AG20443 (cell line): ENCODE results near the gene RNASEH2B.

ENCODE experiments used
- DNase-seq: peaks from one replicate; pipeline ENCODE4 v3.0.0; 2012; ENCODE audit warnings: low spot score, mixed read lengths

The RNASEH2B gene, protein sequence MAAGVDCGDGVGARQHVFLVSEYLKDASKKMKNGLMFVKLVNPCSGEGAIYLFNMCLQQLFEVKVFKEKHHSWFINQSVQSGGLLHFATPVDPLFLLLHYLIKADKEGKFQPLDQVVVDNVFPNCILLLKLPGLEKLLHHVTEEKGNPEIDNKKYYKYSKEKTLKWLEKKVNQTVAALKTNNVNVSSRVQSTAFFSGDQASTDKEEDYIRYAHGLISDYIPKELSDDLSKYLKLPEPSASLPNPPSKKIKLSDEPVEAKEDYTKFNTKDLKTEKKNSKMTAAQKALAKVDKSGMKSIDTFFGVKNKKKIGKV

DNA sequence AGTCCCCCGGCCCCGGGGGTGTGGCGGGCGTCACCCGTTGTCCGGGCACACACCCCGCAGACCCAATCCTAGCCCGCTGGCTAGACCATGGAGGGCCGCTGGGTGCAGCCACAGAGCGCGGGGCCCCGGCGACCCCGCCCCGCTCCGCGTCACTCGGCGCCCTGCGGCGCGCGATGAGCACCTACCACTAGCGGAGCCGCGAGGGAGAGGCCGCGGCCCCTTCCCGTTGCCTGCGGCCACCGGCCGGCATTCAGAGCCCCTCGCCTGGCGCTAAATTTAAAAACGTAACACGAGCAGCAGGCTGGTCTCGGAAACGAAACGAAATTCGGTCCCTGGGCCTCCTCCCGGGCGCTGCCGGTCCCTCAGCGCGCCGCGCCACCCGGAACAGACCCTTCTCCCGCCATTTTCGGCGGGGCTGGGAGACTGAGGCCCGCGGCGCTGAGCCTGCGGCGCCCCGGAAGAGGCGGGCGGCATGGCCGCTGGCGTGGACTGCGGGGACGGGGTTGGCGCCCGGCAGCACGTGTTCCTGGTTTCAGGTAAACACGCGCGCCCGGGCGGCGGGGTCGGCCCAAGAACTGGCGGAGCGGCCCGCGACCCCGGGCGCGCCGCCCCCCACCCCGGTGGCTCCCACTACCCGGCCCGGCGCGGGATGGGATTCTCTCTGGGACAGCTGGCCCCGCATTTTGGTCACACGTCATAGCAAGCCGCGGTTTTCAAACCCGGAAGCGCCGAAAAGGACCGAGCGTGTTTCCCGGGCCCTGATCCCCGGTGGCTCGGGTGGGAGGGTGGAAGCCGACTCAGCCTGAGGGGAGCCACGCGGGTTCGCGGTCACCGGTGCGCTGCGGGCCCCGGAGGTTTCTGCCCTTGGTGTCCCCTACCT lies at the start of gene RNASEH2B:
TSS of gene RNASEH2B (plus strand) at position 187 of the 880 bp plus-strand sequence. CDS start at position 473, 286 bp downstream.
- DNase-seq = peak; percentile 80

DNA sequence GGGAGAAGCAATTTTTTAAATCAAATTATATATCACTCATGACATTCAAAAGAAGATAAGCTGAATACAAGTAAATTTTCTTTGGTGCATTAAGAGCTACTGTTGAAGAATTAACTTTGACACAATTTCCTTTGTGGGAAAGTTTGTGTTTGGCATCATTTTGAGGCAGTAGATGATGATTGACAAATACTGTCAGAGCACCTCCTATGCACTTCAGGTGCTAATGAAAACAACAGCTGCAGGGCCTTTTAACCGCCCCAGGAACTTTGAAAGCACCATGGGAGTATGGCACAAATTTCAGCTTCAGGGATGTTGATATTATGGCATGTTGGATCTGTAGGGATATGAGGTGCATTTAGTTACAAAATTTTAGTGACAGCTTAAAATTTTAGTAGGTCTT lies 45.1 kb upstream of the RNASEH2B start:
- DNase-seq = no peak

DNA sequence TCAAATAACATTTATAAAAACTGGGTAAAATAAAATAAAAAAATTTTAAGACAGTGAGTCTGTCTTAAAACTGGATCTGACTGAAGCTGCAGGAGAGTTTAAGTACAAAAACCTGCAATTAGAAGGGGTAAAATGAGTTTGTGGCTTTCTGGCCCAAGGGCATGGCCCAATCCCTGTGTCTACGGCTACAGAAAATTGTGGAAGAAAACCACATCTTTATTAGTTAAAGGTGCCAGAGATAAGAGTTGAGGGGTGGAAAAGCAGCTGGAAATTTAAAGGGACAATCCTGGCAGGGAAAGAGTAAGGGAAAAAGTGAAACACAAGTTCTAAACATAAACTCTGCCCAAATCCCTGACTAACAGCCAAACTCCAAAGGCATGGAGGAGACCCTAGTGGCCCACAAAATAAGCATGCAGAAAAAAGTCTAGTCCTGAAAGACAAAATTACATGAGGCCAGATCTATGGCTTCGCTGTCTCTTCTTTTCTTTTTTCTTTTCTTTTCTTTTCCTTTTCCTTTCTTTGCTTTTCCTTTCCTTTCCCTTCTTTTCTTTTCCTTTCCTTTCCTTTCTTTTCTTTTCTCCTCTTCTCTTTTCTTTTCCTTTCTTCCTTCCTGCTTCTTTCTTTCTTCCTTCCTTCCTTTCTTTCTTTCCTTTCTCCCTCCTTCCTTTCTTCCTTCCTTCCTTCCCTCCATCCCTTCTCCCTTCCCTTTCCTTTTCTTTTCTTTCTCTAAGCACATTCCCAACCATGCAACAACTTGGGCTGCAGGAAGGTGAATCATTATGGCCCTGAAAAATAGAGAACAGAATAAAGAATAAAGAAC lies 42.6 kb upstream of the RNASEH2B start:
- DNase-seq = no peak

DNA sequence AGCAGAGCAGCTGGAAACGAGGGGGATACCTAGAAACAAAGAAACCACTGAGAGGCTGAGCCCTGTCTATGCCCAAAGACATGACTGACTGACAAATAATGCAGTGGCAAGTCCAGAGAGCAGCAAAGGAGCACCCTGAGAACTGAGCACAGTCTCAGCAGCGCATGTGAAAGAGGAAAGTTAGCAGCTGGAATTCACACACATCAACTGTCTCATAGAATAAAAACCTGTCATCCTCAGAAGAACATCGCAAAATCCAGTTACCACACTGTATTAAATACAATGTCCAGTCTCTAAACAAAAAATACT lies 42.0 kb upstream of the RNASEH2B start:
- no peak for DNase-seq

DNA sequence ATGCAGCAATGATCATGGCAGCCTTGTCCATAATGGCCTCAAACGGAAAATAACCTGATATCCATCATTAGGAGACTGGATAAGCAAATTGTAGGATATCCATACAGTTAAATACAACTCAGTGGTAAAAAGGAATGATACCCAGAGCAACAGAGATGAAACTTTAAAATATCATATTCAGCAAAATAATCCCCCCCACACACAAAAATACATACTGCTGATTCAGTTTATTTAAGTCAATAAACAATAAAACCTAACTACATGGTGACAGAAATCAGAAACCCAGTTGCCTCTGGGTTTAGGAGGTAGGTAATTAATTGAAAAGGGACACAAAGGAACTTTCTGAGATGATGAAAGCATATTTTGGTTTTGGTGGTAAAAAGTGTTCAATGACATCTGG lies 38.2 kb upstream of the RNASEH2B start:
- DNase-seq = no peak

DNA sequence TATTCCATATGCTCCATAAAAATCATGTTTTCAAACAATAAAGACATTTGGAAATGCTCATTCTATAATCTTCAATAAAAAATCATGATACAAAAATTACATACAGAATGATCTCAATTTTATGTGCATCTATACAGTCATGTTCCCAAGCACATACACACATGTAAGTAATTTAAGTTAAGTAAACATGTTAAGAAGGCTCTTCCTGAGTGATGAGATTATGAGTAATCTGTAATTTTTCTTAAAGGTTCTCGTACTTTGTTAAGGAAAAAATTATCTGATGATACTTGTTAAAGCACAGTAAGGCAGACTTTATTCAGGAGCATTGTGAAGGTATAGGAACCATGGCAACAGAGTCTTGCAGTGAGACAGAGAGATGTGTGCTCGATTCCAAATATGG lies 36.1 kb upstream of the RNASEH2B start:
- no peak for DNase-seq

DNA sequence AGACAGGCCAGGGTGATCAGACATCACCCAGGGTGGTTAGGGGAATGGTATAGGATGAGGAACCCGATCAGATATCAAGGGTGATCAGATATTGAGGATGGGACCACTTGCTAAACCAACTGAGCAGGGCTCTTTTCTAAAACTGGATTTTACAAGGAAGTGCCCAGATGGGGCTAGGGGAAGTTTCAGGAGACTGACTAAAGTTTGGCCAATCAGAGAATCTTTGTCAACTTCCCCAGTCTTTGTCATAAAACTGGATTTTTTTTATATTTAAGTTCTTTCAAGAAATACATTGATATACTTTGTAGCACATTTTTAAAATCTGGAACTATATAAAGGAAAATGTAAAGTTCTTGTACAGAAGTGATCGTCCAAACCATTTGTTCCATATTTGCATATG lies 35.6 kb upstream of the RNASEH2B start:
- DNase-seq = no peak

DNA sequence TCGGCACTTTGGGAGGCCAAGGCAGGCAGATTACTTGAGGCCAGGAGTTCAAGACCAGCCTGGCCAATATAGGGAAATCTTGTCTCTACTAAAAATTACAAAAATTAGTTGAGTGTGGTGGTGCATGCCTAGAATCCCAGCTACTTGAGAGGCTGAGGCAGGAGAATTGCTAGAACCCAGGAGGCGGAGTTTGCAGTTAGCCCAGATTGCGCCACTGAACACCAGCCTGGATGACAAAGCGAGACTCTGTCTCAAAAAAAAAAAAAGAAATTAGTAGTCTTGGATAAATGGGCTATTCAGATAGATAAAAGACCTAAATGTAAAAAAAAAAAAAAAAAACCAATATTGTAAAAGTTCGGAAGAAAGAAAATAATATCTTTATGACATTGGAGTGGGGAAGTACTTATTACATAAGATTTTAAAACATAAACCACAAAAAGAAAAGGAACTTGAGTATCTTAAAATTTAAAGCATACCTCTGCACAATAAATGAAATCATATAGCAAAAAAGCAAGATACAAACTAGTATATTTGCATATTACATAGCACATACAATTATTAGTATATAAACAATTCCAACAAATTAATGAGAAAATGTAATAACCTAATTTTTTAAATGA lies 26.7 kb upstream of the RNASEH2B start:
- DNase-seq = no peak

DNA sequence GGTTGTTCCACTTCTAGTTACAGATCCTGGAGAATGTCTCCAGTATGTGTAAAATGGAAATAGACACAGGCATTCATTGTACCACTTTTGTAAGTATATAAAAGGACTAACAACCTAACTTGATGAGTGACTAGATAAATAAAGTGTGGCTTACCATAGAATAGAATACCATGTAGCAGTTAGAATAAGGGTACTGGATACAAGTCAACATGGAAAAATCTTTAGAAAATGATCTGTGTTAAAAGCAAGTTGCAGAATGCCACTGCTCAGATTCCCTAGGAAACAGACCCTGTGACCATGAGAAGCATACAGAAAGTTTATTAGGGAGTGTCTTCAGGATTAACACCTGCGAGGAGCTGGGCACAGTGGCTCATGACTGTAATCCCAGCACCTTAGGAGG lies 25.9 kb upstream of the RNASEH2B start:
- DNase-seq = no peak

DNA sequence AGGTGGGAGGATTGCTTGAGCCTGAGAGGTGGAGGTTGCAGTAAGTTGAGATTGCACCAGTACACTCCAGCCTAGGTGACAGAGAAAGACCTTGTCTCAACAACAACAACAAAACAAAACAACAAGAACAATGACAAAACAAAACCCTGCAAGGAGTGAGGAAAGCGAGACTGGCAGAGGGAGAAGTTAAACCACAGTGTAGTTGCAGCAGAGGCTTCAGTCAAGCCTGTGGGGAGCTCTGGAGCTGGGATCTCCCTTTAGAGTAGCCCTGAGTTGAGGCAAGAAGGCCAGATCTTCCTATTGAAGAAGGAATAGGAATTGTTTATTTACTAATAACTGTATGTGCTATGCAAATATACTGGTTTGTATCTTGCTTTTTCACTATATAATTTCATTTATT lies 25.3 kb upstream of the RNASEH2B start:
- DNase-seq = no peak

DNA sequence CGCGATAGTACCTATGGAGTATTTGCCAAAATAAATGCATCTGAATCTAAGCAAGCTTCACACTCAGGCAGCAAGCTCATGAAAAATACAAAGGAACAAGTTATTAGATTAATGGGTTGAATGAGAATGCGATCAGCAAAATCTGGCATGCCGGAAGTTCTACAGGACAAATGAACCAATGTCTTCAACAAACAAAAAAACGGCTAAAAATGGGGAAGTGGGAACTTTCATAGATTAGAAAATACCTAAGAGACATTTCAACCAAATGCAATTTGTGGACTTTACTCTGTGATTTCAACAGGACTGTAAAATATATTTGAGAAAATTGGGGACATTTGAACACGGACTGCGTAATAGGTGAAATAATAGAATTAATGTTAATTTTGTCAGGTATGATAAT lies 22.4 kb upstream of the RNASEH2B start:
- no peak for DNase-seq

DNA sequence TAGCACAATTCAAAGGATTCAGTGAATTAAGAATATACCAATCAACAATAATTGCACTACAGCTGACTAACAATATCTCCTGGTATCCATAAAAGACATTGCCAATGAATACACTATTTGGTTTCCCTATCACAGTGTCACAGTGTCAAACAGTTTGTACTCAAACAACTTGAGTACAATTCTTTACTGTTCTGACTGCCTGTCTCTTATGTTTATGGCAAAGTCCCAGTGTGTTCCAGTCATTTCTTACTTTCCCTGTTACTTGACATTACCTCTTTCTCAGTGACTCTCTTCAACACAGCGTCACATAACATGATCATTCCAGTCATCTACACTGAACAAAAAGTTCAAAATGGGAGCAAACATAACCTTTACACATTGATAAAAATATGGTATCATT lies 21.2 kb upstream of the RNASEH2B start:
- DNase-seq = no peak

DNA sequence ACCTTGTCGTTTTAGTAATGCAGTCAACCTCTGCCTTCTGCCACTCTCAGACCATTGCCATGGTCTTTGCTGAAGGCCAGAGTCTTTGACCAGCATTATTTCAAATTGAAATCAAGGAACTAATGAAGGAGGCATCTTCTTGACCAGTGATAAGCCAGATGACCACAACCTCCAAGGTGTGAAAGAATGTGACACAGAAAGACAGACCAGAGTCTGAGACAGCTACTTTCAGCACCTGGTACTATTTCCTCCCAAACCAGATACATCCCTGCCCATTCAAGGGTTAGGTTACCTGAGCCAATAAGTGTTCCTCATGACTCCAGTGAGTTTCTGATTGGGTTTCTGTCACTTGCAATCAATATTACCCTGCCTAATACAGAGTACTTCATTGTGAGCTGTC lies 20.3 kb upstream of the RNASEH2B start:
- no peak for DNase-seq

DNA sequence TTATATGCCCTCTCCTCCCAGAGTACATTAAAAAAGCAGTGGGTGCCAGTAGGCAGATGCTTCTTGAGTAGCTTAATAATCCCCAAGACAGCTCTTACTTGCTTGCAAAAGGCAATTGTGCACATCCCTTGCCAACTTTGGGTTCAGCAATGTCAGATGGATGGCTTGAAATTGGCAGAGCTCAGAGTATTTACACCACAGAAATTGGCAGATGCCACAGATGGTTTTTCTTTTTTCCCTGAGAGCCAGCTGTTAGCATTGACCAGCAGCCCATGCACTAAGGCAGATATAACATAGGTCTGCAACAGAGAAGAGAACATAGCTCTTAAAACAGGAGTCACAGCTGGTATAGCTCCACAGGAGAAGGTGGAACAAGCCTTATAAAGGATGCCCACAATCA lies 18.4 kb upstream of the RNASEH2B start:
- no peak for DNase-seq

DNA sequence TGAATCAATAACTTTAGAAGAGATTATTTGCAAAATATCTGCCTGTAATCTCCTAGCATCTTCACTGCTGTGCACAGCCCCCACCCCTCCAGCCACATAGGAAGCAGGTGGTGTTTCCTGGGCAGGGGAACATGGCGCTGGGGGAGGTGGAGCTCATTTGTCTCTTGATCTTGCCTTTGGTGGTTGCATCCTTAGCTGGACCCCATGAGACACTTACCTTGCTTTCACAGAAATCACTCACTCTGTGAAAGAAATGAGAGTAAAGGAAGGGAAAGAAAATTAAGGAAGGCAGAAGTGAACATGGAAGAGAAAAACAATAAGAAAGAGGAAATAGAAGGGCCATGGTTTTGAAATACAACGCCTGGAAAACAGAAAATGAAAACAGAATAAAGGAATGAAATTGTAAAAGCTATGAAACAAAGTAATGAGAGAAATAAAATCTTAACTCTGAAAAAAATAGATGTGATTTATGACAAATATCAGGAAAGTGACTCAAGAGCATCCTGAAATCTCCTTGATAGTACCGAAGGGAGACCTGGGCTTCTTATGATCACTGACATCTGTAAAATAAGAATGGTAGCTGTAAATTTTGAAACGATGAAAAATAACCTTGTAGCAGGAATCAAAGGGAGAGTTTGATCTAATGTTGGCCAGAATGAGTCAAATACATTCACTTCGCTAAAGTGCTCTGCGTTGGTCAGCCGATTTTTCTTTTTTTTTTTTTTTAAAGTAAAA lies 17.2 kb upstream of the RNASEH2B start:
- DNase-seq = no peak

DNA sequence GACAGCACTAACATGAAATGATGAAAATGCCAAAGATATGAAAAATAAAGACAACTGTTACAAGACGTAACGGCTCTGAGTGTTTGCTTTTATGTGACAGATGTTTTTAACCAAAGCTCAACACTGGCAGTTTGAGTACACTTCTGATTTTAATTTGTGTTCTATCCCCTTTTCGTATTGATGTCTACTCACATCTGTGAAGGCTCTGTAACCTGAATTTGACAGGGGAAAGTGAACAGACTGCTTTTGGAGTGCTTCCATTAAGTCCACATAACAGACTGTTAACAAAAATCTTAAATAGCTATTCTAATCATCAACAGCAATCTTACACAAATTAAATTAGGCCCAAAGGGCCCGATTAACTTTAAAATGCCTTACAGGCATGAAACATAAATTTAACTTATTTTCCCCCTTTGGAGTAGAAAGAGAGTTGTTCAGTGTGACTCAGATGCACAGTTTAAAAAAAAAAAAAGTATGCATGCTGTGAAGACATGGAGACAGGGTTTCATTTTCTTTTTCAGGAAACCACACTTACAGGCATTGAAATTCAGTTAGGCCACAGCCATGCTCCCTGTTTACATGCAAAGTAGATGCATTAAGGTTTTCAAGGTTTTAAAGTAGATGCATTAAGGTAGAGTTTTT lies 16.3 kb upstream of the RNASEH2B start:
- DNase-seq = peak; percentile 34

DNA sequence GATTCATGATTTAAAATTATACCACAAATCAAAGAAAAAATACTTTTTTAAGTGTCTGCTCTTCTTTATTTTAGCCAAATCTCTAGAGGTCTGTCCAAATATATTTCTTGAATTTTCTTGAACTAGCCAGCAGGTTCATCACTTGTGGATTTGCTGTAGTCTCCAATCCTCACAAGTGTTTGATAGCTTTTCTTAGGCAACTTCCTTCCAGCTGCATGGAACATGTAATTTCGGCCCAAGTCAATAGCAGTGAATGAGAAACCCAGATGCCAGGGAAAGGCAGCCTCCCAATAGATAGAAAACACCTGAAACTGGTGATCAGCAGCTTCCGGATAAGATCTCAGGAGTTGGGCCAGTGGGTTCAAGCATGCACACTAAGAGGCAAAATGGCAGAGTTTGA lies 15.6 kb upstream of the RNASEH2B start:
- DNase-seq = no peak

DNA sequence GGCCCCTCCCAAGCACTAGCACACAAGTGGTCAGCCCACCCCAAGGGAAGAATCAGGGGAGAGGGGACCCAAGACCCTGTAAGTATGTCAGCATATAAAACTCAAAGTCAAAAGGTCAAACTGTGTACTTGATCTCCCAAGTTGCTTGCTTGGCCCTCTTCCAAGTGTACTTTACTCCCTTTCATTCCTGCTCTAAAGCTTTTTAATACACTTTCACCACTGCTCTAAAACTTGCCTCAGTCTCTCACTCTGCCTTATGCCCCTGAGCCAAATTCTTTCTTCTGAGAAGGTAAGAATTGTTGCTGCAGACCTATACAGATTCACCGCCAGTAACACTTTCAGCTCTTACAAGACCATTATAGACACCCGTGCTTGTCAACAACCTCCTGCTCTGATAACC lies 15.1 kb upstream of the RNASEH2B start:
- DNase-seq = no peak

DNA sequence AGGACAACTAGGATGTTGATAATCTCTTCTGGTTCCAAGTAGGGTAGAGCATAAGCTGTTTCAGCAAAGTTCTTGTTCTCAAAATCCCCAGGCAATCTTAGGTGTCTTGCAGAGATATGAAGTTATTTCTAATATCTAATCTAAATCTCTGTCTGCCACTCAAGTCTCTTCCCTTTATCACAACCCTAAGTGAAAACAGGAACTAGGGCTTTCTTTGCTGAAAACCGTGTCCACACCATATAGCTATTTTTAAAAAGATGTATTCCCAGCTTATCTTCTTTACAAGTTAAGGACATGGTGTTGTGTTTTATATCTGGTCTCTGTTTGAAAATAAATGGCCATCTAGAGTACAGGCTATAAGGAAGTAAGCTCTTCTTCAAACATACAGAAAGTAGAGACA lies 11.3 kb upstream of the RNASEH2B start:
- DNase-seq = no peak

DNA sequence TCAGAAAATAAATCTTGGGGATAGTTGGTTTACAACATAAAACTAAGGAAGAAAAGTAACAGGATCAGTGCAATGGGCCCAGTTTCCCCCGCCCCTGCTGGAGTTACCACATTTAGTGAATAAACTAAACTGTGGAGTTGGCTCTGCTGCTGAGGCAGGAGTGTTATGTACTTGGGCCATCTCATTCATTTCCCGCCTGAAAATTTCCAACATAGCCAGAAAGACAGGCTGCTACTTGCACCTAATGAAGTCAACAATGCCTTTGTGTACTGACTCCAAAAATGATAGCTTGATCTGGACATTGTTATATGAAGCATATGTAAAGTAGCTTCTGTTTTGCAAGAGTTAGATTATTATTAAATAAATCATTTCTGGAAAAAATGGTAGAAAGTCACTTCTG lies 7.9 kb upstream of the RNASEH2B start:
- no peak for DNase-seq

DNA sequence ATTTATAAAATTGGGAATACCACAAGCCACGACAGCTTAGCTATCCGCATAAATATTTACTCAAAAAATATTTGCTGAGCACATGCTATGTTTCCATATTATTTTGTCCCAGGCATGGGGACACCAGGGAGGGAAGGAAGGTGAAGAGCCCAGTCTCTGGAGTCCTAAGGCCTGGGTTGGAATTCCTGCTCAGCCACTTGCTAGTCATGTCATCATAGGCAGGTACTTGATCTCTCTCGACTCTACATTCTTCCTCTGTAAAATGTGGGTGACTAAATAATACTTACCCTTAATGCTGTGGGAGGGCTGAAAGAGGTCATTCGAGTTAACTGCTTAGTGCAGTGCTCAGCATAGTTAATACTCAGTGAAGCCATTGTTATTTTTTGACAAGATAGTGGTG lies 4.3 kb upstream of the RNASEH2B start:
- no peak for DNase-seq
